ENCODE data around the gene PTPRA.
"Not testable (repeated sequence)": the region's sequence is repeated elsewhere in the genome, so short reads cannot be mapped to it uniquely, and the experiment has no call there.

Gene PTPRA

DNA sequence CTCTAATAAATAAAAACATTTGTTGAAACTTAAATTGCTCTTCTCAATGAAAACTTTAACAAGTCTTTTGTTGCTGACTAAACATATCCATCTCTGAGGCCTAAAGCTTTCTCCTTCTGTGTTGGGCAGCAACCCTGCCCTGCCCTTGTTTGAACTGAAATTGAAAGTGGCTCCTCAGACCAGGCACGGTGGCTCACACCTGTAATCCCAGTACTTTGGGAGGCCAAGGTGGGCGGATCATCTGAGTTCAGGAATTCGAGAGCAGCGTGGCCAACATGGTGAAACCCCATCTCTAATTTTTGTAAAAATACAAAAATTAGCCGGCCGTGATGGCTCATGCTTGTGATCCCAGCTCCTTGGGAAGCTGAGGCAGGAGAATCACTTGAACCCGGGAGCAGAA, 140.9 kb downstream of the PTPRA start:
- DNase-seq (ENCODE audit: extremely low read depth, low read depth): no peak
- TF ChIP-seq, protein P1, sequence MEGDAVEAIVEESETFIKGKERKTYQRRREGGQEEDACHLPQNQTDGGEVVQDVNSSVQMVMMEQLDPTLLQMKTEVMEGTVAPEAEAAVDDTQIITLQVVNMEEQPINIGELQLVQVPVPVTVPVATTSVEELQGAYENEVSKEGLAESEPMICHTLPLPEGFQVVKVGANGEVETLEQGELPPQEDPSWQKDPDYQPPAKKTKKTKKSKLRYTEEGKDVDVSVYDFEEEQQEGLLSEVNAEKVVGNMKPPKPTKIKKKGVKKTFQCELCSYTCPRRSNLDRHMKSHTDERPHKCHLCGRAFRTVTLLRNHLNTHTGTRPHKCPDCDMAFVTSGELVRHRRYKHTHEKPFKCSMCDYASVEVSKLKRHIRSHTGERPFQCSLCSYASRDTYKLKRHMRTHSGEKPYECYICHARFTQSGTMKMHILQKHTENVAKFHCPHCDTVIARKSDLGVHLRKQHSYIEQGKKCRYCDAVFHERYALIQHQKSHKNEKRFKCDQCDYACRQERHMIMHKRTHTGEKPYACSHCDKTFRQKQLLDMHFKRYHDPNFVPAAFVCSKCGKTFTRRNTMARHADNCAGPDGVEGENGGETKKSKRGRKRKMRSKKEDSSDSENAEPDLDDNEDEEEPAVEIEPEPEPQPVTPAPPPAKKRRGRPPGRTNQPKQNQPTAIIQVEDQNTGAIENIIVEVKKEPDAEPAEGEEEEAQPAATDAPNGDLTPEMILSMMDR (IDR thresholded peaks at IDR 0.05; ENCODE audit: low read depth, low read length): no peak

DNA sequence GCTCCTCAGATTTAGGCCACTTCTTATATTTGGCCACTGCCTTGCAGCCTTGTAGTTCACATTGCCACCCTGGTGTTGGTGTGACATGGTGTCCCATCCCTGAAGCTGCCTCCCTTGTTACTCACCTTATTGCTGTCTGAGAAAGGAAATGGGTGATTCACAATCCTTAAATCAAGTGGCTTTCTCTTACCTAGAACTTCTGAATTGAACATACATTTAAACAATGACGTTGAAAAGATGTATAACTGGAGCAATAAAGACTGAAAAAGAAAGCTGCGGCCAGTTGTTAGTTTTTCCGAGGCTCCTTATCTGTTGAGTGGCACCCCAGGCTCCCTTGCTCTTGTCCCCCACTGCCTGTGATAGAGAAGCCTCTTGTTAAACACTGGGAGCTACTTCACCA, 141.4 kb downstream of the PTPRA start:
- no peak for DNase-seq (ENCODE audit: extremely low read depth, low read depth)
- TF ChIP-seq, protein P1 (IDR thresholded peaks at IDR 0.05; ENCODE audit: low read depth, low read length): no peak

DNA sequence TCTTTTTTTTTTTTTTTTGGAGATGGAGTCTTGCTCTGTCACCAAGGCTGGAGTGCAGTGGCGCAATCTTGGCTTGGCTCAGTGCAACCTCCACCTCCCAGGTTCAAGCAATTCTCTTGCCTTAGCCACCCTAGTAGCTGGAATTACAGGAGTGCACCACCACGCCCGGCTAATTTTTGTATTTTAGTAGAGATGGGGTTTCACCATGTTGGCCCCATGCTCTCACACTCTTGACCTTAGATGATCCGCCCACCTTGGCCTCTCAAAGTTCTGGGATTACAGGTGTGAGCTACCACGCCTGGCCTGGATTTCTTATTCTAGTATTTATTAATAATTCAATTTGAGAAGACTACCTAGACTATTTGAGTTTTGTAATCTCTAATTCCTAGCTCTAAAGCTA, 142.0 kb downstream of the PTPRA start:
- DNase-seq (ENCODE audit: extremely low read depth, low read depth): not testable (repeated sequence)

DNA sequence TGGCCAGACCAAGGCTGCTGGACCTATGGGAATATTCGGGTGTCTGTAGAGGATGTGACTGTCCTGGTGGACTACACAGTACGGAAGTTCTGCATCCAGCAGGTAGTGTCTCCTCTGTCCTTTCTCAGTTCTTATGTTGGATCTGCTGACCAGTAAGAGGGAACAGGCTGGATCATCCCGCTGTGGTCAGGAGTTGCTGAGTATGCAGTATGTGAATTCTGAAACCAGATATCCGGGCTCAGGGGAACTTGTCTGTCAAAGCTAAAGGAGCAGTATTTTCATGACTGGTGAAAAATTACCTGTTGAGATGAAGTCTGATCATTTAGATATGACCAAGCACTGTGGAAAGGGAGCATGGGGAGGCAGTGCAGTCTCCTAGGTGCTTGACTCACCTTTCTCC, 148.0 kb downstream of the PTPRA start:
- TF ChIP-seq, protein P1 (IDR thresholded peaks at IDR 0.05; ENCODE audit: low read depth, low read length): no peak
- DNase-seq (ENCODE audit: extremely low read depth, low read depth): no peak

DNA sequence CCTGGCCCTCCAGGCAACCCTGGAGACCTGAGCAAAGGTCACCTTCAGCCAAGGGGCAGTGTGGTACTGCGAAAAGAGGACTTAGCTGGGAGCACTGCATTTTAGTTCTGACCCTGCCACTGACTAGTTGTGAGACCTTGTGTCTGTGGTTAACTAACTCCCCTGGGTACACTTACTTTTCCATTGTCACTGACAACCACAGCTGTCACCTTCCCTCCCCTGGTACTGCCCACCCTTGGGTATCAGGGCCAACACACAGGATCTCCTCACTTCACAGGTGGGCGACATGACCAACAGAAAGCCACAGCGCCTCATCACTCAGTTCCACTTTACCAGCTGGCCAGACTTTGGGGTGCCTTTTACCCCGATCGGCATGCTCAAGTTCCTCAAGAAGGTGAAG, 148.5 kb downstream of the PTPRA start:
- DNase-seq (ENCODE audit: extremely low read depth, low read depth): no peak
- TF ChIP-seq, protein P1 (IDR thresholded peaks at IDR 0.05; ENCODE audit: low read depth, low read length): no peak

DNA sequence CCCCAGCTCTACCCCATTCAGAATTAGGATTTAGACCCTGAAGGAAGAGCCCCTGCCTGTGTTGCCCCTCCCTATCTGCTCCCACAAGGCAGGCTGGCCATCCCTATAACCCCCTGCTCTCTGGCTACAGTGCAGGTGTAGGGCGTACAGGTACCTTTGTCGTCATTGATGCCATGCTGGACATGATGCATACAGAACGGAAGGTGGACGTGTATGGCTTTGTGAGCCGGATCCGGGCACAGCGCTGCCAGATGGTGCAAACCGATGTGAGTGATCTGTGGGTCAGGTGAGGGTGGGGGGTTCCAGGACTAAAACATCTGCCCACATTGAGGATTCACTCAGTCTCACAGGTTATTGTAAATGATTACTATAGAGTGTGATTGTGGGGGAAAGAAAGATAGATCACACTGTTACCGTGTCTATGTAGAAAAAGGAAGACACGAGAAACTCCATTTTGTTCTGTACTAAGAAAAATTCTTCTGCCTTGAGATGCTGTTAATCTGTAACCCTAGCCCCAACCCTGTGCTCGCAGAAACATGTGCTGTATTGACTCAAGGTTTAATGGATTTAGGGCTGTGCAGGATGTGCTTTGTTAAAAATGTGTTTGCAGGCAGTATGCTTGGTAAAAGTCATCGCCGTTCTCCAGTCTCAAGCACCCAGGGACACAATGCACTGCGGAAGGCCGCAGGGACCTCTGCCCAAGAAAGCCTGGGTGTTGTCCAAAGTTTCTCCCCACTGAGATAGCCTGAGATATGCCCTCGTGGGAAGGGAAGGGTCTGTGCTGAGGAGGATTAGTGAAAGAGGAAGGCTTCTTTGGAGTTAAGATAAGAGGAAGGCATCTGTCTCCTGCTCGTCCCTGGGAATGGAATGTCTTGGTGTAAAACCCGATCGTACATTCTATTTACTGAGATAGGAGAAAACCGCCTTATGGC, 149.5 kb downstream of the PTPRA start:
- DNase-seq (ENCODE audit: extremely low read depth, low read depth): not testable (repeated sequence)

DNA sequence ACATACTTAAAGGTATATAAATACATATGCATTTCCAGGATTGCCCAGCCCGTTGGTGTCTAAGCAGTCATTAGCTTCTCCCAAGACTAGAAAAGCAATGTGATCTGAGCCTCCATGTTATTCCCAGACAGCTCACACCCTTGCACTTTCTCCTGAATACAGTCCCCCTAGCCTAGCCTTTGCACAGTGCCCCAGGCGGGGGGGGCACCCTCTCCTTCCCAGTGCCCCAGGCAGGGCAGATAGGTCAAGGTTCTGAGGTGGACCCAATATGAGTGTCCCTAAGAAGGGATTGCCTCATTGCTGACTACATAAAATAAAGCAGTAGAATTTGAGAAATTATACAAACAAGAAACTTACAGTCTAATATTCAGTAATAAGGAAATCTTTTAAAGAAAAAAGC, 154.7 kb downstream of the PTPRA start:
- no peak for DNase-seq (ENCODE audit: extremely low read depth, low read depth)
- TF ChIP-seq, protein P1 (IDR thresholded peaks at IDR 0.05; ENCODE audit: low read depth, low read length): no peak

DNA sequence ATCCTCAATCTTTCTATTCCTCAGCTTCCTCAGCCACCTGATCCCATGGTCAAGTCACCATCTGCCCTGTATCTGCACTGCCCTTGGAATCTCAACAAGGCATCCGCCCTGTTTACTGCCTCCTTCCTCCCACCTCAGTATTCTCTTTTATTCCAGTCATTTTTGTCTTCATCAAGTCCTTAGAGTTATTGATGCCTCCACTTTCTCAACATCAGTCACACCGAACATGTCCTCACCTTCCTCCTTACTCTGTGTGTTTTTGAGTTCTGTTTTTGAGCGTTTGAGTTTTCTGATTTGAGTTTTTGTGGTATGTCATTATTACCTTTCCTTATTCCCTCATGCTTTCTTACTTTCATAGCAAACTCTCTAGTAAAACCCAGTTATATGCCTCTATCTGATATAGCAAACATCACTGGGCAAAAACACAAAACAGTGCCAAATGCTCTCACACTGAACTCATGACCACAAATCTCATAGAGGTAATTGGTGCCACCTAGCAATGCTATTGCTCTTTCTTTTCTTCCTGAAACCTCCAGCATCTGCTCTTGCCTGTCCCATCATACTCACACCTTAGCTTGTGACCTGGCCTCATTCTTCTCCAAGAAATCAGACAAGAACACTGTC, 158.4 kb downstream of the PTPRA start:
- TF ChIP-seq, protein P1 (IDR thresholded peaks at IDR 0.05; ENCODE audit: low read depth, low read length): no peak

More for the DNA sequence above, 158.4 kb downstream of the PTPRA start:
- no peak for DNase-seq (ENCODE audit: extremely low read depth, low read depth)
